Spinal cord (tissue), 10 donors: ENCODE measurements around the gene FABP6. TPM values are rescaled to one million over a fixed set of nuclear protein-coding genes. Genes with fewer than 3 reads are reported as not detected.
A peak's percentile ranks its signal among the peaks of the same experiment; 100 is the strongest.

Experiments used
- DNase-seq, 6 donors: peaks; one replicate each; pipeline versions ENCODE4 v3.0.0 to v3.0.0-alpha.2; 2013 to 2015; ENCODE audit warnings: low spot score in 6 of 6, low read depth in 4 of 6
- H3K27ac ChIP-seq: one replicate; pipeline ENCODE4 v1.5.1; 2013; ENCODE audit warnings: low read depth, low read length, control low read depth
- H3K27me3 ChIP-seq: one replicate; pipeline ENCODE4 v1.6.1; 2013; ENCODE audit warnings: low read length; ENCODE audit not compliant: control insufficient read depth, insufficient read depth
- H3K36me3 ChIP-seq: one replicate; pipeline ENCODE4 v1.6.1; 2013; ENCODE audit warnings: low read length; ENCODE audit not compliant: control insufficient read depth, insufficient read depth
- H3K4me1 ChIP-seq: one replicate; pipeline ENCODE4 v1.6.1; 2013; ENCODE audit warnings: low read length; ENCODE audit not compliant: control insufficient read depth, insufficient read depth
- H3K4me3 ChIP-seq: one replicate; pipeline ENCODE4 v1.5.1; 2013; ENCODE audit warnings: low read depth, low read length, control low read depth
- H3K9me3 ChIP-seq: one replicate; pipeline ENCODE4 v1.6.1; 2013; ENCODE audit warnings: low read length; ENCODE audit not compliant: control insufficient read depth, insufficient read depth
- WGBS: methylation state at CpG from one replicate; pipeline ENCODE4 v1.1.5; 2013; ENCODE audit warnings: missing lambda C conversion rate; ENCODE audit not compliant: insufficient coverage; 5-methylcytosine and 5-hydroxymethylcytosine counted together
- polyA plus RNA-seq, 2 donors: library from polyadenylated mRNA; unstranded; fragments of 120-200 nt; gene quantifications; one replicate each; pipeline ENCODE4 v1.2.1, GENCODE V29; 2013; ENCODE audit not compliant: insufficient read length in 2 of 2
- total RNA-seq, 2 donors: library from RNA; depleted of rRNA in 1 of 2; stranded (reverse); fragments of 120-200 nt in 1 of 2; fragments of >200 nt in 1 of 2; gene quantifications; one replicate each; pipeline versions ENCODE4 v1.2.3 to v1.2.4, GENCODE V29; 2013 to 2014
- donor health status: healthy.

The FABP6 gene
- total and polyA plus RNA-seq, 4 donors = 2.8 to 6.4 (median 3.9) TPM

GRCh38 chr5:160260006-160260775, 30.9 kb downstream of the FABP6 start:
- H3K9me3 ChIP-seq = no peaks in the 10 kb centered on the region
- H3K27ac ChIP-seq = peak overlapping the region; percentile 75
- peaks cover 2% of the 10 kb centered on the region for H3K27me3 ChIP-seq
- 87% methylated on average over 14 of the region's 14 CpGs for WGBS
- H3K4me1 ChIP-seq = peaks cover 24% of the 10 kb centered on the region
- H3K4me3 ChIP-seq = no peak overlapping the region
- DNase-seq = no peak
- peaks cover 14% of the 10 kb centered on the region for H3K36me3 ChIP-seq

DNA sequence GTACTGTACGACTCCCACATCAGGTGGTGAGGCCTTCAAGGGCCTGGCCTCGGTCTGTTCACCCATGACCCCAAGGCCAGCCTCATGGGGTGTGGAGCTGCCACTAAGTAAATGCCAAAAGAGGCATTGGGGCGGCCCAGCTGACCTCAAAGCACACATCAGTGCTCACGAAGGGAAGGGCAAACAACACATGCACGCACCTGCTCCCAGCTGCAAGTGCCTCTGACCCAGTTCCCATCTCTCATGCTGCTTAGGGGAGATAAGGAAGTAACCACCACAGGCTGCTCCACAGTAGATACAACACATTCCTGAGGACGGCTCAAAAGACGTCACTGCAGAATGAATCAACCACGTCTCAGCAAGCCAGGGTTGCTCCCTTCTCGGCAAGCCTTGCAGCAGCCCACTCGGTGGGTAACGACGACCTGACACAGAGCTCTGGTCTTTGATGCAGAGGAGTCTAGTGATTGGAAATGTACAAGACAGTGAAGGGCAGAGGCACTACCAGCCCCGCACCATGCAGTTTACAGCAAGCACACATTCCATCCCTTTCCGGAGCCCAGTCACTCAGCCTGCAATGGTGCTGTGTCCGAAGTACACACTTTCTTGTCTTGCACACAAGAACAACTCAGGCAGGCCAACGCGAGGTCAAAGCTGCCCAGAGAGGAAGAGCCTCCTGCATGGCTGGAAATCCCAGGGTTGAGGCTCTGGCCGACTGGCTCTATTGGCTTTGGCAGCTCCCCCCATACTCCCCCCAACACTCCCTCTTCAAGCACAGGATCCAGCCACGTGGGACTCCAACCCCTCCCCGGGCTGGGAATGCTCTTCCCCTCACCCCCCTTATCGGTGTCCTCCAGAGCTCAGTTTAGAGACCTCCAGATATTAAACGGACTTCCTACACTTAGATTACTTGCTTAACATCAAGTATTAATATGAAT, 31.8 kb downstream of the FABP6 start:
- no peak overlapping the region for H3K4me3 ChIP-seq
- H3K9me3 ChIP-seq = no peaks in the 10 kb centered on the region
- WGBS = 71% methylated on average over 18 of the region's 22 CpGs
- peak in 1 of 6 donors; percentile 52 for DNase-seq
- H3K36me3 ChIP-seq = peaks cover 14% of the 10 kb centered on the region
- peak overlapping the region; percentile 75 for H3K27ac ChIP-seq
- H3K4me1 ChIP-seq = peaks cover 33% of the 10 kb centered on the region
- peaks cover 2% of the 10 kb centered on the region for H3K27me3 ChIP-seq

DNA sequence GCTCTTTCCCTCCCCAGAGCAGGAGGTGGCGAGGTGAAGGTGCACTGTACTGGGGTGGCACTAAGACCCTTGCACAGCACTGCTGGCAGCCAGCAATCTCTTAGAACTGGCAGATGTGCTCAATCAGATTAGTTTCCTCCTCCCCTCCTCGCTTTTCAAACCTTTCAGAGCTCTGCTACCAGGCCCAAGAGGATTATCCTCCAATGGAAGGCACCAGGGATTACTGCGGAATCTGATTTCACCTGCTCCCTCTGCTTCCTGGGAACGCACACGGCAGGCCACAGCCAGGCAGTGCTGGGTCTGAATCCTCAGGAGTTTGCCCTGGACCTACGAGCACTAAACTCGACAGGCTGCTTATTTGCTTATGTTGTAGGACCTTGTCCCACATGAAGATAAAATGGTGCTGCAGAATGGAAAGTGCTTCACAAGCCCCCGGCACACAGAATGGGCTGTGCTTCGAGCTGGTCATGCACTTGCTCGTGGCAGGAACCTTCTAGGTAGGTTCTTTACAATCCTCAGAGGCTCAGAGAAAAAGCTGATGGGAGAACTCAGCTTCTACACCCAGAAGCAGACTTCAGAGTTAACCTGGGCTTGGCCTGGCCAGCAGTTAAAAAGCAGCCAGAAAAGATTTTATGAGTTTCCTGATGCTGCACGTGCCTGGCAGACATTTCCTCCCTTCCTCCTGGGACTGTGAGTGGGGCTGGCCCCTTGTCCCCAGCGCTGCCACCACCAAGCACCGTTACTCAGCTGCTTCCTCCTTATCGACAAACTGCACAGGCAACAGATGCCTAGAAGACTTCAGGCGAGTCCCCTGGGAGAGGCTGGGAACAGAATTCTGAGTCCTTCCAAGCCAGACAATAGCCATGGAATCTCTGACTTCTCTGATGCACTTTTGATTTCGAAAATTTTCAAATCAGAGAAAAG, 33.1 kb downstream of the FABP6 start:
- 49% methylated on average over 14 of the region's 16 CpGs for WGBS
- DNase-seq = peak in 1 of 6 donors; percentile 46
- H3K4me3 ChIP-seq = no peak overlapping the region
- H3K27me3 ChIP-seq = peaks cover 2% of the 10 kb centered on the region
- peaks cover 35% of the 10 kb centered on the region for H3K4me1 ChIP-seq
- peaks cover 14% of the 10 kb centered on the region for H3K36me3 ChIP-seq
- peak overlapping the region; percentile 15 for H3K27ac ChIP-seq
- no peaks in the 10 kb centered on the region for H3K9me3 ChIP-seq

DNA sequence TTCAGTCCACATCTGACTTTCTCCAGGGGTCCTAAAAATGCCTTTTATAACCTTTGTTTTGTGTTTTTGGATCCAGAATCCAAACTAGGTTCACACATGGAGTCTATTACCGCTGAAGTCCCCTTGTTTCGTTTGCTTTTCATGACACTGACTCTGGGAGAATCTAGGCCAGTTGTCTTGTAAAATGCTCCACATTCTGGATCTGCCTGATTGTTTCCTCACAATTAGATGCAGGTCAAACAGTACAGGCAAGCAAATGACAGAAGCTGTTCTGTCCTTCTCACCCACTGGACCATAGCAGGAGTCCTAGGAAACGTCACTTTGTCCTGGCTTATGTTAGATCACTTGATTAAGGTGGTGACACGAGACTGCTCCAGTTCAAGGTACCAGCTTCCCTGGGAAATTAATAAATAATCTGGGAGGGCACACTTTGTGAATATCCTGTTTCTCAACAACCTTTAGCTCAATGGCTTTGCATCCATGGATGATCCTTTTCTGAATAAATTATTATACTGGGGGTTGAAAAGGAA, 34.1 kb downstream of the FABP6 start:
- no peak for DNase-seq
- Histone ChIP-seq H3K36me3 (peaks cover 14% of the 10 kb centered on the region), H3K9me3 (no peaks in the 10 kb centered on the region), H3K27me3 (peaks cover 2% of the 10 kb centered on the region), H3K27ac (no peak overlapping the region), H3K4me1 (peaks cover 35% of the 10 kb centered on the region), H3K4me3 (no peak overlapping the region)
- 71% methylated on average over 3 of the region's 4 CpGs for WGBS

- H3K27me3 ChIP-seq = no peaks in the 10 kb centered on the region
- 56% methylated on average over 5 of the region's 5 CpGs for WGBS
- no peak overlapping the region for H3K4me3 ChIP-seq
- H3K36me3 ChIP-seq = peaks cover 2% of the 10 kb centered on the region
- no peak for DNase-seq
- no peaks in the 10 kb centered on the region for H3K9me3 ChIP-seq
- peaks cover 39% of the 10 kb centered on the region for H3K4me1 ChIP-seq
- no peak overlapping the region for H3K27ac ChIP-seq
Observed at GRCh38 chr5:160266044-160266443, 36.7 kb downstream of the FABP6 start.

- Histone ChIP-seq H3K27me3 (no peaks in the 10 kb centered on the region), H3K4me3 (no peak overlapping the region), H3K4me1 (peaks cover 37% of the 10 kb centered on the region), H3K27ac (no peak overlapping the region), H3K36me3 (peaks cover 2% of the 10 kb centered on the region), H3K9me3 (no peaks in the 10 kb centered on the region)
- DNase-seq = no peak
- WGBS = 48% methylated on average over 5 of the region's 9 CpGs
Observed at GRCh38 chr5:160266752-160267345, 37.5 kb downstream of the FABP6 start.

GRCh38 chr5:160268121-160268520, 38.8 kb downstream of the FABP6 start:
- Histone ChIP-seq H3K9me3 (no peaks in the 10 kb centered on the region), H3K4me1 (peaks cover 34% of the 10 kb centered on the region), H3K36me3 (peaks cover 2% of the 10 kb centered on the region), H3K4me3 (no peak overlapping the region), H3K27me3 (no peaks in the 10 kb centered on the region), H3K27ac (no peak overlapping the region)
- WGBS = 85% methylated on average over 5 of the region's 5 CpGs
- no peak for DNase-seq

DNA sequence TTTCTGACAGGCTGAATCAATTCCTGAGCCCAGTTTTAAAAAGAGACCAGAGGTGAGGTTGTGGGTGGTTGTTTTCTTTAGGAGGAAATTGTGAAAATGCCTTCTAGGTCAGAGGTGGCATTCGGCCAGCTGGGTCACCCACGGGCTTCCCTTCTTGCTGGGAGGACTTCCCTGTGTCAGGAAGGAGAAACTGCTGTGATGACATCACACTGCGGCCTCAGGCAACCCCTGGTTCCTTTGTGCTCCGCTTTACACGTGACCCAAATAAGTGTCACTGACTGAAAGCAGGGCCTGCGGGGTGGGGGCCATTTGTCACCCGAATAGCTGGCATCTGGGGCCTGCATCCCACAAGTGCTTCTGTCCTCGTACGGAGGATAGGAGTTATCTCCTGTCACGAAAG, 39.7 kb downstream of the FABP6 start:
- peak in 1 of 6 donors; percentile 60 for DNase-seq
- Histone ChIP-seq H3K4me1 (peaks cover 34% of the 10 kb centered on the region), H3K4me3 (no peak overlapping the region), H3K36me3 (peaks cover 2% of the 10 kb centered on the region), H3K27me3 (no peaks in the 10 kb centered on the region), H3K27ac (peak overlapping the region; percentile 4), H3K9me3 (no peaks in the 10 kb centered on the region)
- WGBS = 33% methylated on average over 9 of the region's 10 CpGs
